HG03439 (cell line): ENCODE results near the gene DAB2IP.
"Not testable (repeated sequence)": the region's sequence is repeated elsewhere in the genome, so short reads cannot be mapped to it uniquely, and the experiment has no call there.

Experiments used
- ATAC-seq: cut with Tn5 transposase; IDR thresholded peaks from one replicate; pipeline ENCODE4 v1.9.1; 2021; ENCODE audit warnings: mild to moderate bottlenecking, moderate library complexity; ENCODE audit not compliant: unreplicated experiment

Gene DAB2IP

DNA sequence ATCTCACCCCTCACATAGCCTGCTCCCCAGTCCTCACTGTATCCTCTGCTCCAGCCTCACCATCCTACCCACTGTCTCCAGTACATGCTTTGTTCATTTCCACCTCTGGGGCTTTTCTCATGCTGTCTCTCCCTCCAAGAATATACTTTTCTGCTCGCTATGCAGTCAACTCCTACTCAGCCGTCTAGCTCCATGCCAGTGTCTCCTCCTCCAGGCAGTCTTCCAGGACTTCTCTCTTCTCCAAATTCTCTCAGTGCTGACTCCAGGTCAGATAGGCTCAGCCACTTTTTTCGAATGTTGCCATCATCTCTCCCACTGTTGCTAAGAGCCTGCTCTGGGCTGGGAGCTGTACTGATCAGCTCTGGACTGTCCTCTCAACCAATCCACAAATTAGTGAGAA, 8.0 kb upstream of the DAB2IP start:
- ATAC-seq, result no peak

DNA sequence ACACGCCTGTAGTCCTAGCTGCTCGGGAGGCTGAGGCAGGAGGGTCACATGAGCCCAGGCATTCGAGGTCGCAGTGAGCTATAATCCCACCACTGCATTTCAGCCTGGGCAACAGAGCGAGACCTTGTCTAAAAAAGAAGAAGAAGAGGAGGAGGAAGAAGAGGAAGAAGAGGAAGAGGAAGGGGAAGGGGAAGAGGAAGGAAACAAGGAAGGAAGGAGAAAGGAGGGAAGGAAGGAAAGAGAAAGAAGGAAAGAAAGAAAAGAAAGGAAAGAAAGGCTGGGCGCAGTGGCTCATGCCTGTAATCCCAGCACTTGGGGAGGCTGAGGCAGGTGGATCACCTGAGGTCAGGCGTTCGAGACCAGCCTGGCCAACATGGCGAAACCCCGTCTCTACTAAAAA, 7.4 kb upstream of the DAB2IP start:
- ATAC-seq, result not testable (repeated sequence)

DNA sequence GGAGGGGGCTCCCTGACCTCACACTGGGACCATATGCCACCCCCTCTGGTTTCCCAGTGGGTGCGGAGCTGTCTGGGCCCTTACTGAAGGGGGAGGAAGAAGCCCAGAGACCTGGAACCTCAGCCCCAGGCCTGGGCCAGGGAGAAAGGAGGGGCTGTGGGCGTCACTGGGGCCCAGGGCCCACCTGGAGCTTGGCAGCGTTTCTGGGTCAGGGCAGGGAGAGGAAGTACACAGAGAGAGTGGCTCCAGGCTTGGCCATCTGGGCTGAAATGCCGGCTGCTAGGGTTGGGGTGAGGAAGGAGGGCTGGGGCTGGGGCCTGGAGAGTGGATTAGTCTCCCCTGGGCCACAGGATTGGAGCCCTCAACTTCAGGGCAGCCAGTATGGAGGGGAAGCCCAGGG, 6.4 kb upstream of the DAB2IP start:
- no peak for ATAC-seq

DNA sequence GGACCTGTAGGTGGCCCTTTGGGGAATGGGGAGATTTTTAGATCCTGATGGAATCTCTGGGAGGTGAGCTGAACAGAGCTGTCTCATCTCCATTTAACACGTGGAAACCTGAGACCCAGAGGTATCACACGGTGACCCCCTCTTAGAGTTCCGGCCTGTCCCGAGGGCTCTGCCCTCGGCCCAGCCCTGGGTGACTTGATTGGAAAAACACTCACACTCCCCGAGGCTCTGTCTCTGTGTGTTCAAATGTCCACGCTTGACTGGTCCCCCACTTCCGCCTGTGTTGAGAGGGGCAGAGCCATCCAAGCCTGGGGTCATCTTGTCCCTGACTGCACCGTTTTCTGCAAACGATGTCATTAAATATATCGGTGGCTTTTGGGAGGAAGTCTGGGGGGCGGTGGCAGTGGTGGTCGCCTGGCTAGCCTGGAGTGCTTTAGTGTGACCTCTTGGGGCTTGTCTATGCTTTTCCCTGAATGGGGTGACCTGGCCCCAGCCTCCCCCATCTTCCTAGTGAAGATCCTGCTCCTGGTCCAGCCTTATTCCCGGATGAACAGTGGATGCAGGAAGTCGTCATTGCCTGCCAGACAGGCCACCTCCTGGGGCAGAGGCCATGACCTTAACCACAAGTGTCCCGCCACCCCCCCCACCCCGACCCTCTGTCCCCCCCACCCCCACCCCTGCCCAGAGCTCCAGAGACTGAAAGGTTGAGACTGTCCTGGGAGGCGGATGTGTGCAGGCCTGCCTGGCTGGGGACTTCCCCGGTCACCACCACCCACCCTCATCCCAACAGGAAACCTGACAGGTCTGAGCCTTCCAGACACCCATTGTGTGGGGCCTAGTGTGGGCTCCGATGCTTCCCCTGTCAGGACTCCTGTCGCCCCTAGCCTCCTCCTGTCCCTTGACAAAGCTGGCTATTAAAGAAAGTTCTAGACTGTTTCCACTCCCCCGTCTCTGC, 5.3 kb upstream of the DAB2IP start:
- no peak for ATAC-seq

DNA sequence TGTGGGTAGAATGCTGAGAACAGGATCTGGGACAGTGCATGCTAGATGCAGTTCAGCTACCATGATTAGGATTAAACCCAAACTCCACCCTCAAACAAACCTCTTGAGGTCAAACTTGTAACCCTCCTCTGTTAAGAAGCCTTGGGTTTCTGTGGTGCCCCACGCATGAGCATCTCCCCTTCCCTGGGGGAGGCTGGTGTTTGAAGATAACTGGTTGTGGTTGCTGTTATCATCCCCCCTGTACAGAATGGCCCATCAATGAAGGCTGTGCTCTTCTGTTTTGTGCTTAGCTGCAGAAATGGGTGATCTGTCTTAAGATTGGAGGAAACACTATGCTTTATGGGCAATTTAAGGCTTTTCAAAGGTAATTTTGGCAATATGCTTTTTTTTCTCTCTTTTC, 4.4 kb upstream of the DAB2IP start:
- ATAC-seq, result no peak

DNA sequence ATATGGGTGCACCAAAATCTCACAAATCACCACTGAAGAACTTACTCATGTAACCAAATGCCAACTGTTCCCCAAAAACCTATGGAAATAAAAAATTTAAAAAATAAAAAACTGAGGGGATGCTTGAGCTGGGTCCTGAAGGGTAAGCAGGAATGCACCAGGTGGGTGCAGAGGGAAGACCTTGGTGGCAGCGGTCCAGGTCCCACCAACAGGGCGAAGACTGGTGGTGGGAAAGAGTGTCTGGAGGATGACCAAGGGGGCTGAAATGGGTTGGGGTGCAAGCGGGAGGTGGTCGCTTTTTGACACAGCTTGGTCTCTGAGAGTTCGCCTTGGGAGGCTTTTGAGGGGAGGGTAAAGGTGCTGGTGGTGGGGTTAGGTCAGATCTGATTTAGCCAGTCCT, 3.3 kb upstream of the DAB2IP start:
- ATAC-seq, result no peak

DNA sequence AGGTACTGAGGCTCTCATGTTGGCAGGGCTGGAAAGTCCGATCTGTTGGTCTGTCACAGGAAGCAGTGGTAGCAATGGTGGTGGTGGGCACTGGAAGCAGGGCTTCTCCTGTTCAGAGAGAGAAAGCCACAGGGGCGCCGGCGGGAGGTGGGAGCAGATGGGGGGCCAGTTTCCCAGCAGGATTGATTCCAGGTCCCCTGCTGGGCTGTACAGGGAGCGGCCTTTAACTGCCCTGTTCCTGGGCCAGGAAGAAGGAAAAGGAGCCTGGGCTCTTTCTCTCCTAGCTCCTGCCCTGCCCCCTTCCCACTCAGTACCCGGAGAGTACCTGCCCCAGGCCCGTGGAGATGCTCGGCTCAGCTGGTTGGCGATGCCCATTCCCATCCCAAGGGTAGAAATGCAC, 2.6 kb upstream of the DAB2IP start:
- no peak for ATAC-seq

DNA sequence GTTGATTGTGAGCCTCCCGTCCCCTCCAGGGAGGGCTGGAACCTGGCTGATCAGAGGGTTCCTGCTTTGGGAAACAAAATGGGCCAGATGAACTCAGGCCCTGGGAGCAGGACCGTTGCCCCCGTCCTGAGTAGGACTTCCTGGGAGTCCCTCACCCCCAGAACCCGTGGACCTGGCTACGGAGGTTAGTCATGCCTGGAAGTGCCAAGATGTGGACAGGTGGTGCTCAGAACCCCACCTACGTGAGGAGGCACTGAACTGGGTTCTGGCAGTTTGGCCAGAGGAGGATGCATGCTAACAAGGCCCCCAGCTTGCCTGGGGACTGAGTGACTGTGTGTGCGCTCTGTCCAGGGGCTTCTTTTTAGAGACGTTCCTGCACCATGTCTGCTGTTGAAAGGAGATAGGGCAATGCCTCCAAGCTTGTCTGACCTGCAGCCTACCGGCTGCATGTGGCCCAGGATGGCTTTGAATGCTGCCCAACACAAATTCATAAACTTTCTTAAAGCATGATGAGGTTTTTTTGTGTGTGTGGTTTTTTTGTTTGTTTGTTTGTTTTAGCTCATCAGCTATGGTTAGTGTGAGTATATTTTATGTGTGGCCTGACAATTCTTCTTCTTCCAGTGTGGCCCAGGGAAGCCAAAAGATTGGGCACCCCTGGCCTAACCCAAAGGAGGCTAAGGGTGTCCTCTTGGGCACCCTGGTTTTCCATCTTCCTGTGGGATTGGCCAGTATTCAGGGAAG, 1.8 kb upstream of the DAB2IP start:
- ATAC-seq, result no peak

DNA sequence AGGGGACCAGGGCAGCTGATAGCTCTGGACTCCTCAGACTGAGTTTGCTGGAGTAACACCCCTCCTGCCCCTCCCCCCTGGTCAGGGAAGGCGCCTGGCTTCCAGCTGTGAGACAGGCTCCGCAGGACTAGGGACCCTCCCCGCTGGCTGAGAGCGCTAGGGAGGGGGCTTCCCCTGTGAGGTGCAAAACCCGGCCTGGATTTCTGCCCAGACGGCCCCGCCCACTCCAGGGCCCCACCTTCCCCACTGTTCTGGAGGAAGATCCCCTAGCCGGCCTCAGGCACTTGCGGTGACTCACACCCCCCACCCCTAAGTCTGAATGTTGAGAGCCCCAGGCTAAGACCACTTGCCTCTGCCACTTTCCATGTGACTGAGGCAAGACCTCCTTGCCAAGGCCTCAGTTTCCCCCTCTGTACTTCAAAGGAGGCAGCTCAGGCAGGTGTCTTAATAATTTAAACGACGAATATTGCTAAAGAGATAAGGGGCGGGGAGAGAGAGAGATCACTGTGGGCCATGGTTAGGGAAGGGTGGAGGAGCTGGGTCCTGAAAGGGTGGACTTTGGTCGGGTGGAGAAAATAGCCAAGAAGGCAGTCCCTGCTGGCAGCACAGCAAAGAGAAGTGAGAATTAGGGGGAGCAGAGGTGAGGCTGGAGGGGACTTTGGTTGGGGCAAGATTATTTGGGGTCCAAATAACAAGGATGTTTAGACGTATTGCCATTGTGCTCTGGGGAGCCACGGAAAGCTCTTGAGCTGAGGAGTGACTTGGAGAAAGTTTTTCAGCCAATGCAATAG, 1.0 kb upstream of the DAB2IP start:
- ATAC-seq, result no peak

DNA sequence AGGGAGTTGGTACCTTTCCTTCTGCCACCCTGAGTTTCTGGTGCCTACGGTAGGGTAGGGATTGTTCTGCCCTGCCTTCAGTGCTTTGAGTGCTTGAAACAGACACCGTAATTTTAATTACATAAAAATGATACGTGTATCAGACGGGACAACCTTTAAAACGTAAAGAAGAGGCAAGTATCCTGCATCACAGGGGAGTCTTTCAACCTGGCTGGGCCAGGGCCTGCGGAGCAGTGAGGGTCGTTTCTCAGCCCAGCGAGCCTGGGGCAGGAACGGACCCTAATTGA, 483 bp upstream of the DAB2IP start:
- ATAC-seq, result no peak

DNA sequence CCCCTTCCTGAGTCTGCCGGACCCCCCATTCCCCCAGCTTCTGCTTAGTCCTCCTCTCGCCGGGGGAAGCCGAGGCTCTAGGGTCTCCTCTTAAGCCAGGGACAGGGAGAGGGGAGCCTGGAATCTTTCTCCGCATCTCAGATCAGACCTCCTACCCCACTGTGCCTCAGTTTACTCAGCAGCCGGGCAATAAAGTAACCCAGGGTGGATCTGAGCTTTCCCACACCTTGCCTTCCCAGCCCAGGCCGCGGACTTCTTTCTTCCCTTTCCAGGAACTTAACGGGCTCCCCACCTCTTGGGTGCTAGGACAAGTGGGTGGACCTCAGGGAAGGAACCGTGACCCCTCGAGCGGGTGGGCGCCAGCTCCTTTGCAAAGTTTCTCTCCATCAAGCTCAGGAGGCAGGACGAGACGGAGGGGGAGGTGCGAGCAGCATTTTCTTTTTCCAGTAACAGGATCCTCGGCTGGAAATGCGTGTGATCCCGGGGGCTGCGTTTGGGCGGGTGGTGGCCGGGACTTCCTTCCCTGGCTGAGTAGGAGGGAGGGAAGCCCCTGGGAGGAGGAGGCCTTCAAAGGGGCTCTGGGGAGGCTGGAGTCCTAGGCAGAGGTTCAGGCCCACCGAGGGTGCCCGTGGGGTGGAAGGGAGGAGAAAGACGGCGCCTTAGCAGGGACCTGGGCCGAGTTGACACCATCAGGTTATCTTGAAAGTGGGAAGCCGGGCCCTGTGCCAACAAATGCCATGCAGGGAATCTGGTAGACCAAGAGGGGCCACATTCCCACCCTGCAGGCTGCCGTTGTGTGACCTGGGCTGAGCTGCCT, 795 bp downstream of the DAB2IP start:
- ATAC-seq, result no peak

DNA sequence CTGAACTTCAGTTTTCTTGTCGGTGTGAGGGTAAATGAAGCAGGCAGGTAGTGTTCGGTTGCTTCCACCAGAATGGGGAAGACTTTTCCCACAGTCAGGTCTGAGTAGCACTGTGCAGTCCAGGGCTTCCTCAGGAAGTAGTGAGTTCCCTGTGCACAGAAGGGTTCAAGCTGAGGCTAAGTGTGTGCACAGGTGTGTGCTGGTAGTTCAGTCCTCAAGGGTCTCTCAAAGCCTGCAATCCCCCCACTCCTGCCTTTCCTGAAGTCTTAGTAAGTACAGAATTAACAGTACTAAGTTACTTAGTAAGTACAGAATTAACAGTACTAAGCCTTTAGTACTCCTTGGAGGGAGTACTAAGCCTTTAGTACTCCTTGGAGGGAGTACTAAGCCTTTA, 1.4 kb downstream of the DAB2IP start:
- ATAC-seq, result no peak

DNA sequence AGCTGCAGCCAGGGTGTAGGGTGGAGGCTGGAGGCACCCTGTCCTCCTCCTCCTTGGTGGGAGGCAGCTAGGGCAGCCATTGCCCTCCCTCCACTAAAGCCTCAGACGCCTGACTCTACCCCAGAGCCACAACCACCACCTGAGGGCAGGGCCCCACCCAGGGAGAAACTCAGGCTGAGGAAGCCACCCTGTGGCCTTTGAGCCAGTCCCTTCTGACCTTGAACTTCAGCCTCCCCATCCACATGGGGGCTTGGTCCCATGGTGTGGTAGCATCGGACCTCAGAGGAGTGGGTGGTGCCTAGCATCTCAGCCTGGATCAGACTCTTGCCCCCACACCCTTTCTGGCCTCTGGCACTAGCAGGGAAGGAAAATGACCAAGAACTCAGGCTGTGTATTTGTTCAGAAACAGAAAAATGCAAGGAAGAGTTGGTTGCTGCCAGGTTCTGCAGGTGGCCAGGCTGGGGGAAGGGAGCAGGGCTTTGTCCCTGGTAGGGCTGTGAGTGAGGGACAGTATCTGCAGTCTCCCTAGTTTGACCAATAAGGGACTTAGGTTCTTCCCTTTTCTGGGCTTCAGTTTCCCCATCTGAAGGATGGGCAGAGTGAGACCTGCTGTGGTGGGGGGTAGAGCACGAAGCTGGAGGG, 3.2 kb downstream of the DAB2IP start:
- no peak for ATAC-seq

DNA sequence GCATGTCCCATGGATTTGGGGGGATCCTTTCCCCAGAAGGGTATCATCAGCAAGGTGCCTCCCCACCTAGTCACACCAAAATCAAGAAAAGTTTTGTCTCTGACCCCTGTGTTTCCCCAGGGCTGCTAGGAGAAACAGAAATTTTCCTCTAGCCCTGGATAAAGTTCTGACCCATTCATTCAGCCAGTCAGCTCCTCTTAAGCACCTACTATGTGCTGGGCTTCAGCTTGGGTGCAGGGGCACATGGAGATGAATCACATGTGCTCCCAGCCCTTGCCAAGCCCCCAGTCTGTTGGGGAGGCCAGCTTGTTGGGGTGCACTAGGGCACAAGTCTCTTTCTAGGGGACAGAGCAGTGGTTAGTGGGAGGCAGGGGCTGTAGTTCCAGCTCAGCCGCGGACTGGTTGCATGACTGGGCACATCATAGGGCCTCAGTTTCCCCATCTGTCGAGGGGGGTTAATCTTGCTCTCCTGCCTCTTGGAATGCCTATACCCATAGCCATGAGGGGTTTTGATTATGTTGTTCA, 3.9 kb downstream of the DAB2IP start:
- no peak for ATAC-seq

DNA sequence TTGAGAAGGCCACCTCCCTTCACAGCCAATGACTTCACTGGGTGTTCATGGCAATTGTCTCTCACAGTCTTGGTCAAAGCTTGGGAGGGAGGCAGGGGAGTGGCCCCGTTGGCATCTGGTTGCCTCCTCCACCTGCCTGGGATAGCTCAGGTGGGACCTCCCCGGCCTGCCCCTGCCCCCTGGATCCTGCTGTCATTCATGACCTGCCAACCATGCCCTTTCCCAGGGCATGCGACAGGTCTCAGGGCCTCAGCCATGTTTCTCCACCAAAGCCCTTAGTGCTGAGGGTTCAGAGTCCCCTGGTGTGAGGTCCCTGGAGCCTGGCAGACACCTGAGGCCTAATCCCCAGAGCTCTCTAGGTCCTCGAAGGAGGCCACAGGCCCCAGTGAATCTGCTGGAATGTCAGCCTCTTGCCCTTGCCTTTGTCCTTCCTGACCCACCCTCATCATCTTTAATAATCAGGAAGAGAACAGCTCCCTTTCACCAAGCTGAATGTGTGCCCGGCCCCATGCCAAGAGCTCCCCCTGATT, 5.6 kb downstream of the DAB2IP start:
- no peak for ATAC-seq

DNA sequence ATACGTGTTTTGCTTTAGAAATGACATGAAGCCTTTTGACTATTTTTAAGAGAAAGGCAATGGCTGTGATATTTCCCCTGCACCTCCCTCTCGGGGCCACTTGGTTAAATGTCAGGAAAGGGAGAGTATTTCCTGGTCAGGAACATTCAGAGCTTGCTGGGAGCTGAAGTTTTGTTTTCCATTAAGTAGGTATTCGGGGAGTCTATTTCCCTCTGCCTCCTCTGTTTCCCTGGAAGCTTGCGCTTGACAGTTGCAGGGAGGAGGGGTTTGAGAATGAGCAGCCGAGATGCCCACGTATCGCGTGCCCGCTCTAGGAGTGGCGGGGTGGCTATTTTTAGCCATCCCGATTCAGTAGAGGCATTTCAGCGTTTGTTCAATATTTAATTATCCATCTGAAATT, 6.7 kb downstream of the DAB2IP start:
- ATAC-seq, result no peak

DNA sequence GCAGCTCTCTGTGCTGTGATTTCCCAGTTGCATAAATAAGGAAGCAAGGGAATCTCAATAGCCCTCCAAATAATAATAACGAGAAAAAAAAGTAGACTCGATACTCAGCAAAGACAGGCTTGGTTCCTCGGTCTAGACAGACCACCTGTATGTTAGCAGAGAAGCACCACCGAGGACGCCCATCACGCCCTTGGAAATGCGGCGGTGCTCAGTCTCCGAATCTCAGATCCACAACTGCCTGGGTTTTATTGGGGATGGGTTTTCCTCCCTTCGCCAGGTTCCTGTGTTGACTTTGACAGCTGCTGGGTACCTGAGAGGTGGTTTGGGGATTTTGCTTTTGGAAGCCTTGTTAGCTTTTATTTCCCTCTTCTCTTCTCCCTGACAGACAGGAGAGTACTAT, 7.2 kb downstream of the DAB2IP start:
- no peak for ATAC-seq

DNA sequence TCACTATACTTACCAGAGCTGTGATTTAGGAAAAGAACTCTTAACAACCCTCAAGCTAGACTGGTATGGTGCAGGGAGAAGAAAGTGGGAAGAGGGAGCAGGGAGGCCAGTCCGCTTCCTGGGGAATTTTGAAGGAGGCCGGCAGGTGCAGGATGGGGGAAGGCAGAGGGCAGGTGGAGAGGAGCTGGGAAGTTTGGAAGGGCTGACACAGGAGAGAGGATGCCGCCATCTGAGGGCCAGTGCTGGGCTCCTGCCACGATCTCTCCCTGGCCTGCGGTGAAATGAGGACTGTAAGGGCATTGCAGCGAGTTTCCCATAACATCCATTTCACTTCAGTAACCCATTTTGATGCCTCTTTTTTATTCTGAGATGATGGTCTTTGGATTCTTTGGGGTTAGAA, 8.9 kb downstream of the DAB2IP start:
- ATAC-seq, result no peak

DNA sequence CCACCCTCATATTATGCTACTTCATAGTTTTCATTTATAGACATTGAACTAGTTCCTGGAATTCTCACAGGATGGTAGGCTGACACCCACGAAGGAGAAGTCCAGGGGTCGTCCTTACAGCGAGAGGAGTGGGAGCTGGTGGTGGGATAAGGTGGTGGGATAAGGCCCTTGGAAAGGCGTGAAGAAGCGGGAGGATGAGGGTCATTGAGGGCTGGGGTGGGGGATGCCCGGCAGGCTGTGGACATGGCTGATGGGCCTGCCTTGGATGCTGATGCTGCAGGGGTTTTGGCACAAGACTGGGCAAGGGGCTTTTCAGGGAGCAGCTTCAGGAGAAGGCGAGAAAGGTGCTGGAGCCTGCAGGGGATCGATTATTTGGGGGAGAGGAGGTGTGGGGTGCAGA, 9.4 kb downstream of the DAB2IP start:
- no peak for ATAC-seq

DNA sequence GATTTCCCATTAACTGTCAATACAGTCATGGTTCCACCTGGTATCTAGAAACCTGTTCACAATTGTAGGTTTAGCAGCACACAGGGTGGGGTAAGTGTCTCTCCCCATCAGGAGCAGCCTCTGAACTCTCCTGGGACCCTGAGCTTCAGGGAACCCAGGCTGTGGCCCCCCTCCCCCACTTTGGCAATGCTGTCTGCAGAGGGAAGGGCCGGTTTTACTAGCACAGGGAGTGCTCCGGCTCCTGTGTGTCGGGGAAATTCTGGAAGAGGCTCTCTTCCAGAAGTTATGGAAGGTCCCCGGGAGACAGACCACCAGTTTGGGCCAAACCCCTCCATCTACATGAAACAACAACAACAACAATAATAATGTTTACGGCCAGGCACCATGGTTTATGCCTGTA, 9.9 kb downstream of the DAB2IP start:
- ATAC-seq, result no peak
